IMR-90 (cell line): ENCODE measurements around the gene SAG. TPM values are rescaled to one million over a fixed set of nuclear protein-coding genes. Genes with fewer than 3 reads are reported as not detected.

Source experiments
- ATAC-seq: fragments of 200-7000 bp; cut with Tn5 transposase; 2 replicates; pipeline ENCODE4 v1.9.1; 2020; ENCODE audit warnings: low read depth, mild to moderate bottlenecking, moderate library complexity
- BruUV-seq: library from RNA; stranded (reverse); fragments of 400-500 nt; replicated peaks from 2 replicates; lab custom pipeline; 2021; lab: Mats Ljungman, UMichigan
- CTCF ChIA-PET: fragments of 300-600 bp; formaldehyde crosslinking; extraction: SDS; loops from one replicate; lab custom pipeline; 2021; ENCODE audit warnings: antibody characterized with exemption; lab: Yijun Ruan, JAX
- POLR2A ChIA-PET: fragments of 300-600 bp; sonication (Branson Sonifier 250); formaldehyde crosslinking; loops from one replicate; lab custom pipeline; 2022; ENCODE audit warnings: antibody characterized with exemption; ENCODE audit not compliant: unreplicated experiment; lab: Charles Lee
- DNase-seq: peaks from one replicate; pipeline ENCODE4 v3.0.0; 2013
- H2AFZ ChIP-seq: replicated peaks from 2 replicates; pipeline ENCODE3; 2013; ENCODE audit warnings: low read length, mild to moderate bottlenecking; ENCODE audit not compliant: poor library complexity
- H2AK5ac ChIP-seq: 2 replicates; pipeline ENCODE4 v1.6.1; 2013; ENCODE audit warnings: low read depth, low read length, inconsistent platforms
- H2AK9ac ChIP-seq: replicated peaks from 2 replicates; pipeline ENCODE3; 2013; ENCODE audit warnings: mild to moderate bottlenecking, low read depth, low read length, moderate library complexity; ENCODE audit not compliant: poor library complexity
- H2BK120ac ChIP-seq: 2 replicates; pipeline ENCODE4 v1.6.1; 2013; ENCODE audit warnings: low read depth, low read length, inconsistent platforms
- H2BK15ac ChIP-seq: 3 replicates; pipeline ENCODE4 v1.6.1; 2013; ENCODE audit warnings: low read depth, low read length, inconsistent platforms
- H2BK20ac ChIP-seq: 2 replicates; pipeline ENCODE4 v1.6.1; 2013; ENCODE audit warnings: low read depth, mild to moderate bottlenecking, inconsistent platforms, low read length, moderate library complexity
- H2BK5ac ChIP-seq: 2 replicates; pipeline ENCODE4 v1.6.1; 2013; ENCODE audit warnings: mild to moderate bottlenecking, low read depth, low read length, inconsistent platforms; ENCODE audit not compliant: poor library complexity, severe bottlenecking
- H3K14ac ChIP-seq: replicated peaks from 2 replicates; pipeline ENCODE4 v1.6.1; 2013; ENCODE audit warnings: low read depth, low read length, inconsistent platforms
- H3K18ac ChIP-seq: 2 replicates; pipeline ENCODE4 v1.6.1; 2013; ENCODE audit warnings: low read depth, low read length, control low read depth
- H3K23ac ChIP-seq: 2 replicates; pipeline ENCODE4 v1.6.1; 2013; ENCODE audit warnings: low read depth, low read length, inconsistent platforms
- H3K27ac ChIP-seq: 2 replicates; pipeline ENCODE4 v1.5.1; 2013; ENCODE audit warnings: mild to moderate bottlenecking, control low read depth, low read length; ENCODE audit not compliant: insufficient read depth
- H3K27me3 ChIP-seq: 2 replicates; pipeline ENCODE4 v1.6.1; 2013; ENCODE audit warnings: low read length; ENCODE audit not compliant: control insufficient read depth, insufficient read depth
- H3K36me3 ChIP-seq: 2 replicates; pipeline ENCODE4 v1.6.1; 2013; ENCODE audit warnings: low read length, mixed read lengths; ENCODE audit not compliant: control insufficient read depth, insufficient read depth
- H3K4ac ChIP-seq: 2 replicates; pipeline ENCODE4 v1.6.1; 2013; ENCODE audit warnings: low read depth, low read length, inconsistent platforms
- H3K4me1 ChIP-seq: 2 replicates; pipeline ENCODE4 v1.6.1; 2013; ENCODE audit warnings: low read length, mixed read lengths; ENCODE audit not compliant: control insufficient read depth, insufficient read depth
- H3K4me2 ChIP-seq: 2 replicates; pipeline ENCODE4 v1.6.1; 2013; ENCODE audit warnings: low read depth, mild to moderate bottlenecking, control low read depth, low read length, moderate library complexity
- H3K4me3 ChIP-seq: 2 replicates; pipeline ENCODE4 v1.5.1; 2013; ENCODE audit warnings: low read depth, mild to moderate bottlenecking, control low read depth, low read length, moderate library complexity; ENCODE audit not compliant: insufficient read depth
- H3K56ac ChIP-seq: 2 replicates; pipeline ENCODE4 v1.6.1; 2013; ENCODE audit warnings: low read length, inconsistent platforms; ENCODE audit not compliant: insufficient read depth; ENCODE audit errors: extremely low read depth
- H3K79me1 ChIP-seq, 2 experiments: 2 replicates each; pipeline ENCODE4 v1.6.1; 2013; ENCODE audit warnings: low read length in 2 of 2, inconsistent platforms in 1 of 2, low read depth in 1 of 2
- H3K9ac ChIP-seq: 2 replicates; pipeline ENCODE4 v1.6.1; 2013; ENCODE audit warnings: low read depth, low read length, control low read depth
- H3K9me1 ChIP-seq: 2 replicates; pipeline ENCODE4 v1.6.1; 2013; ENCODE audit warnings: low read length, inconsistent platforms; ENCODE audit not compliant: insufficient read depth
- H3K9me3 ChIP-seq: 2 replicates; pipeline ENCODE4 v1.6.1; 2013; ENCODE audit warnings: low read length; ENCODE audit not compliant: control insufficient read depth, insufficient read depth
- H4K20me1 ChIP-seq: 2 replicates; pipeline ENCODE4 v1.6.1; 2013; ENCODE audit warnings: low read length, inconsistent platforms; ENCODE audit not compliant: insufficient read depth
- H4K5ac ChIP-seq: 2 replicates; pipeline ENCODE4 v1.6.1; 2013; ENCODE audit warnings: mild to moderate bottlenecking, low read depth, low read length, control low read depth
- H4K8ac ChIP-seq, 2 experiments: 2 replicates each; pipeline ENCODE4 v1.6.1; 2013; ENCODE audit warnings: low read depth in 2 of 2, low read length in 2 of 2, control low read depth in 1 of 2, inconsistent platforms in 1 of 2
- H4K91ac ChIP-seq: 2 replicates; pipeline ENCODE4 v1.6.1; 2013; ENCODE audit warnings: low read depth, low read length, inconsistent platforms; ENCODE audit not compliant: insufficient read depth
- BHLHE40 ChIP-seq: fragments of 150-350 bp; IDR thresholded peaks from 2 replicates; pipeline ENCODE4 v1.6.1; 2016; ENCODE audit warnings: mild to moderate bottlenecking, low read depth, low read length
- CHD1 ChIP-seq: IDR thresholded peaks from 2 replicates; pipeline ENCODE4 v1.6.1; 2012; ENCODE audit warnings: low read depth, low read length, improper control_type of control experiment
- CTCF ChIP-seq: conservative IDR thresholded peaks from 2 replicates; pipeline ENCODE4 v1.5.1; 2012; ENCODE audit warnings: mild to moderate bottlenecking, low read depth, low read length, improper control_type of control experiment
- ELK1 ChIP-seq: fragments of 150-350 bp; IDR thresholded peaks from 2 replicates; pipeline ENCODE4 v1.6.1; 2016; ENCODE audit warnings: low read depth, mild to moderate bottlenecking, low read length, moderate library complexity, borderline replicate concordance
- FOS ChIP-seq: fragments of 150-350 bp; IDR thresholded peaks from 2 replicates; pipeline ENCODE4 v1.6.1; 2016; ENCODE audit warnings: low read depth, low read length
- MAFK ChIP-seq: IDR thresholded peaks from 2 replicates; pipeline ENCODE4 v1.6.1; 2012; ENCODE audit warnings: low read depth, low read length, improper control_type of control experiment
- MXI1 ChIP-seq: IDR thresholded peaks from 2 replicates; pipeline ENCODE4 v1.6.1; 2012; ENCODE audit warnings: low read depth, mild to moderate bottlenecking, low read length, moderate library complexity, borderline replicate concordance
- NFE2L2 ChIP-seq: fragments of 150-350 bp; IDR thresholded peaks from 2 replicates; pipeline ENCODE4 v1.6.1; 2016; ENCODE audit warnings: low read depth, mild to moderate bottlenecking, low read length
- POLR2A ChIP-seq: IDR thresholded peaks from 2 replicates; pipeline ENCODE4 v1.6.1; 2012; ENCODE audit warnings: mild to moderate bottlenecking, low read depth, low read length
- RAD21 ChIP-seq: IDR thresholded peaks from 2 replicates; pipeline ENCODE4 v1.6.1; 2012; ENCODE audit warnings: low read length, improper control_type of control experiment
- RCOR1 ChIP-seq: IDR thresholded peaks from 2 replicates; pipeline ENCODE4 v1.6.1; 2012; ENCODE audit warnings: mild to moderate bottlenecking, low read length, improper control_type of control experiment; ENCODE audit not compliant: insufficient replicate concordance
- RFX5 ChIP-seq: IDR thresholded peaks from 2 replicates; pipeline ENCODE4 v1.8.0; 2012; ENCODE audit warnings: low read depth, mild to moderate bottlenecking, low read length, moderate library complexity
- SMC3 ChIP-seq: fragments of 150-350 bp; IDR thresholded peaks from 2 replicates; pipeline ENCODE4 v1.6.1; 2016; ENCODE audit warnings: low read depth, mild to moderate bottlenecking, antibody characterized with exemption, low read length, moderate library complexity
- USF2 ChIP-seq: fragments of 150-350 bp; IDR thresholded peaks from 2 replicates; pipeline ENCODE4 v1.6.1; 2017; ENCODE audit warnings: mild to moderate bottlenecking, antibody characterized with exemption, low read length, low read depth
- WGBS, 2 experiments: methylation state at CpG; one replicate each; pipeline versions ENCODE4 v1.1.5 to v1.1.7; 2013; ENCODE audit warnings: missing lambda C conversion rate in 2 of 2; ENCODE audit not compliant: insufficient read length in 1 of 2; ENCODE audit errors: extremely low coverage in 2 of 2; 5-methylcytosine and 5-hydroxymethylcytosine counted together
- dilution Hi-C: fragments of 300-500 bp; cut with HindIII; formaldehyde crosslinking; loops from one replicate; pipeline ENCODE4 v1.14.3; 2018; ENCODE audit warnings: low sequenced_read_pairs; ENCODE audit not compliant: unreplicated experiment
- in situ Hi-C: fragments of 300-500 bp; cut with MboI; formaldehyde crosslinking; loops from 3 replicates; pipeline ENCODE4 v1.14.3; 2019; ENCODE audit warnings: low sequenced_read_pairs, inconsistent platforms, mixed read lengths
- intact Hi-C: fragments of 100-400 bp; cut with micrococcal nuclease; formaldehyde crosslinking; loops from 2 replicates; pipeline ENCODE4 v1.10.0; 2022
- polyA plus RNA-seq, 3 experiments: library from polyadenylated mRNA; depleted of rRNA; stranded (reverse); fragments of >200 nt; gene quantifications; 2 replicates each; pipeline ENCODE4 v1.2.3, GENCODE V29; 2012; ENCODE audit warnings: low replicate concordance in 1 of 3
- total RNA-seq: library from RNA; depleted of rRNA; stranded (reverse); fragments of >200 nt; gene quantifications from 2 replicates; pipeline ENCODE4 v1.2.3, GENCODE V29; 2012

The SAG gene
- total and polyA plus RNA-seq, 2 of the 4 experiments (the other 2 are of a cell fraction): not detected

GRCh38 chr2:233379441-233379840, 71.8 kb downstream of the SAG start:
- peaks cover 10% of the 10 kb centered on the region; the same call in 1 of the 2 replicates for H3K9me1 ChIP-seq
- no peaks in the 10 kb centered on the region for H3K36me3 ChIP-seq
- BruUV-seq: no TSS peak
- no peak overlapping the region for H4K8ac ChIP-seq
- H3K56ac ChIP-seq: no peak overlapping the region
- H3K14ac ChIP-seq: no peak overlapping the region
- DNase-seq: no peak
- no peak overlapping the region for H2BK5ac ChIP-seq
- no peak overlapping the region for H2BK20ac ChIP-seq
- no peaks in the 10 kb centered on the region for H3K27me3 ChIP-seq
- no peak overlapping the region for H2AK9ac ChIP-seq
- no peak for ATAC-seq
- H3K23ac ChIP-seq: no peak overlapping the region
- H3K4me1 ChIP-seq: no peaks in the 10 kb centered on the region
- no peak overlapping the region for H2AK5ac ChIP-seq
- H4K91ac ChIP-seq: no peak overlapping the region
- no peak overlapping the region for H2BK120ac ChIP-seq
- intact Hi-C loops: no loop called here
- no peak overlapping the region for H3K4me3 ChIP-seq
- H3K79me1 ChIP-seq: peaks cover 8 to 23% of the 10 kb centered on the region in 2 experiments; a peak in 3 of 4 replicates
- no peaks in the 10 kb centered on the region for H3K9me3 ChIP-seq
- TF ChIP-seq POLR2A: no peak
- no peak for TF ChIP-seq CHD1
- TF ChIP-seq SMC3: no peak
- TF ChIP-seq ELK1: no peak
- TF ChIP-seq FOS: no peak
- no peak for TF ChIP-seq MAFK
- no peak for TF ChIP-seq CTCF
- no peak for TF ChIP-seq MXI1
- no peak for TF ChIP-seq NFE2L2
- no peak for TF ChIP-seq RFX5
- TF ChIP-seq BHLHE40: no peak
- no peak for TF ChIP-seq USF2
- TF ChIP-seq RAD21: no peak
- no peak for TF ChIP-seq RCOR1
- ChIA-PET CTCF (no interaction called here), POLR2A (no interaction called here)
- dilution Hi-C loops: no loop called here
- in situ Hi-C loops: no loop called here
- H3K27ac ChIP-seq: no peak overlapping the region
- no peak overlapping the region for H3K18ac ChIP-seq
- no peak overlapping the region for H2AFZ ChIP-seq
- H3K9ac ChIP-seq: no peak overlapping the region
- no peak overlapping the region for H3K4ac ChIP-seq
- no peak overlapping the region for H2BK15ac ChIP-seq
- no peak overlapping the region for H4K5ac ChIP-seq
- H4K20me1 ChIP-seq: peaks cover 7% of the 10 kb centered on the region
- H3K4me2 ChIP-seq: no peak overlapping the region
- WGBS, 2 experiments: no CpG with 5 or more reads among the region's 1 CpG
